HepG2 (cell line): ENCODE data around the gene ITPRIP. TPM values are rescaled to one million over a fixed set of nuclear protein-coding genes. Genes with fewer than 3 reads are reported as not detected.
A peak's percentile ranks its signal among the peaks of the same experiment; 100 is the strongest.

Experiments
- CBX1 ChIP-seq: IDR thresholded peaks from one replicate; pipeline ENCODE4 v1.6.1; 2016; ENCODE audit warnings: antibody characterized with exemption, low read depth
- CHD2 ChIP-seq: IDR thresholded peaks from 2 replicates; pipeline ENCODE4 v1.6.1; 2011; ENCODE audit warnings: low read depth, low read length, improper control_type of control experiment
- IRF1 ChIP-seq: sonication (generic); formaldehyde crosslinking; IDR thresholded peaks from 2 replicates; pipeline ENCODE4 v1.4.0; 2020; ENCODE audit warnings: low read depth, mild to moderate bottlenecking, missing genetic modification reagents
- KLF6 ChIP-seq: IDR thresholded peaks from 2 replicates; pipeline ENCODE4 v1.8.0; 2016; ENCODE audit warnings: missing biosample characterization, missing genetic modification reagents
- PITX1 ChIP-seq: sonication (generic); formaldehyde crosslinking; IDR thresholded peaks from 2 replicates; pipeline ENCODE4 v1.5.1; 2020; ENCODE audit warnings: mild to moderate bottlenecking, missing genetic modification reagents
- SOX6 ChIP-seq, 2 experiments: fragments of 450-650 bp in 1 of 2; sonication (generic) in 1 of 2; formaldehyde crosslinking in 1 of 2; IDR thresholded peaks; 2 replicates each; pipeline versions ENCODE4 v1.4.0 to v1.6.1; 2017 to 2020; ENCODE audit warnings: antibody characterized with exemption in 1 of 2, mild to moderate bottlenecking in 1 of 2, missing genetic modification reagents in 1 of 2
- TOPORS ChIP-seq: sonication (generic); formaldehyde crosslinking; IDR thresholded peaks from 2 replicates; pipeline ENCODE4 v1.8.0; 2023; ENCODE audit warnings: mild to moderate bottlenecking, missing genetic modification reagents
- ZNF160 ChIP-seq: sonication (generic); formaldehyde crosslinking; IDR thresholded peaks from 2 replicates; pipeline ENCODE4 v1.8.0; 2022; ENCODE audit warnings: mild to moderate bottlenecking, inconsistent platforms, missing genetic modification reagents
- ZNF225 ChIP-seq: sonication (generic); formaldehyde crosslinking; IDR thresholded peaks from 2 replicates; pipeline ENCODE4 v1.4.0; 2020; ENCODE audit warnings: mild to moderate bottlenecking, missing genetic modification reagents
- ZNF598 ChIP-seq: sonication (generic); formaldehyde crosslinking; IDR thresholded peaks from 2 replicates; pipeline ENCODE4 v1.5.1; 2020; ENCODE audit warnings: mild to moderate bottlenecking, missing genetic modification reagents, borderline replicate concordance
- polyA plus RNA-seq, 8 experiments: library from polyadenylated mRNA; depleted of rRNA in 3 of 8; stranded (reverse) in 7 of 8; unstranded in 1 of 8; fragments of >200 nt; fragmentation: Illumina TruSeq in 4 of 8; extraction: Trizol in 4 of 8; gene quantifications; 2 replicates each; pipeline versions ENCODE4 v1.2.1 to v1.2.3, GENCODE V29; 2011 to 2016; ENCODE audit warnings: low read depth in 4 of 8, missing spikeins in 1 of 8, mixed read lengths in 1 of 8; ENCODE audit not compliant: insufficient read depth in 1 of 8
- total RNA-seq, 5 experiments: library from RNA; depleted of rRNA; stranded (reverse); fragments of >200 nt; fragmentation: Illumina TruSeq; extraction: Trizol; gene quantifications; 2 replicates each; pipeline ENCODE4 v1.2.3, GENCODE V29; 2016; ENCODE audit warnings: low read depth in 1 of 5
- TF ChIP-seq, protein P1 (sequence below), 2 experiments: sonication (generic) in 1 of 2; formaldehyde crosslinking in 1 of 2; IDR thresholded peaks; 2 replicates each; pipeline versions ENCODE4 v1.4.0 to v1.6.1; 2016 to 2020; ENCODE audit warnings: borderline replicate concordance in 1 of 2, low read depth in 1 of 2, mild to moderate bottlenecking in 1 of 2, missing genetic modification reagents in 1 of 2
- TF ChIP-seq, protein P2 (sequence below): sonication (generic); formaldehyde crosslinking; IDR thresholded peaks from 2 replicates; pipeline ENCODE4 v1.5.1; 2020; ENCODE audit warnings: mild to moderate bottlenecking, missing genetic modification reagents
- TF ChIP-seq, protein P3 (sequence below): IDR thresholded peaks from 2 replicates; pipeline ENCODE4 v1.4.0; 2020; ENCODE audit warnings: mild to moderate bottlenecking, missing genetic modification reagents

The ITPRIP gene
- total and polyA plus RNA-seq, 2 of the 13 experiments (the other 11 are each of a cell fraction or from before 2014, with no cell fraction given), result 1.00 to 2.8 TPM

- TF ChIP-seq, protein P1, sequence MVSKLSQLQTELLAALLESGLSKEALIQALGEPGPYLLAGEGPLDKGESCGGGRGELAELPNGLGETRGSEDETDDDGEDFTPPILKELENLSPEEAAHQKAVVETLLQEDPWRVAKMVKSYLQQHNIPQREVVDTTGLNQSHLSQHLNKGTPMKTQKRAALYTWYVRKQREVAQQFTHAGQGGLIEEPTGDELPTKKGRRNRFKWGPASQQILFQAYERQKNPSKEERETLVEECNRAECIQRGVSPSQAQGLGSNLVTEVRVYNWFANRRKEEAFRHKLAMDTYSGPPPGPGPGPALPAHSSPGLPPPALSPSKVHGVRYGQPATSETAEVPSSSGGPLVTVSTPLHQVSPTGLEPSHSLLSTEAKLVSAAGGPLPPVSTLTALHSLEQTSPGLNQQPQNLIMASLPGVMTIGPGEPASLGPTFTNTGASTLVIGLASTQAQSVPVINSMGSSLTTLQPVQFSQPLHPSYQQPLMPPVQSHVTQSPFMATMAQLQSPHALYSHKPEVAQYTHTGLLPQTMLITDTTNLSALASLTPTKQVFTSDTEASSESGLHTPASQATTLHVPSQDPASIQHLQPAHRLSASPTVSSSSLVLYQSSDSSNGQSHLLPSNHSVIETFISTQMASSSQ (IDR thresholded peaks at IDR 0.05; ENCODE audit: low read depth), result no peak
- TF ChIP-seq, protein P1 (CRISPR knock-in tag; IDR thresholded peaks at IDR 0.05; ENCODE audit: borderline replicate concordance), result no peak
- TF ChIP-seq ZNF225 (CRISPR knock-in tag), result no peak
- no peak for TF ChIP-seq ZNF160 (CRISPR knock-in tag)
- no peak for TF ChIP-seq SOX6 (IDR thresholded peaks at IDR 0.05)
- TF ChIP-seq SOX6 (CRISPR knock-in tag; IDR thresholded peaks at IDR 0.05), result peak; percentile 64
- TF ChIP-seq, protein P2, sequence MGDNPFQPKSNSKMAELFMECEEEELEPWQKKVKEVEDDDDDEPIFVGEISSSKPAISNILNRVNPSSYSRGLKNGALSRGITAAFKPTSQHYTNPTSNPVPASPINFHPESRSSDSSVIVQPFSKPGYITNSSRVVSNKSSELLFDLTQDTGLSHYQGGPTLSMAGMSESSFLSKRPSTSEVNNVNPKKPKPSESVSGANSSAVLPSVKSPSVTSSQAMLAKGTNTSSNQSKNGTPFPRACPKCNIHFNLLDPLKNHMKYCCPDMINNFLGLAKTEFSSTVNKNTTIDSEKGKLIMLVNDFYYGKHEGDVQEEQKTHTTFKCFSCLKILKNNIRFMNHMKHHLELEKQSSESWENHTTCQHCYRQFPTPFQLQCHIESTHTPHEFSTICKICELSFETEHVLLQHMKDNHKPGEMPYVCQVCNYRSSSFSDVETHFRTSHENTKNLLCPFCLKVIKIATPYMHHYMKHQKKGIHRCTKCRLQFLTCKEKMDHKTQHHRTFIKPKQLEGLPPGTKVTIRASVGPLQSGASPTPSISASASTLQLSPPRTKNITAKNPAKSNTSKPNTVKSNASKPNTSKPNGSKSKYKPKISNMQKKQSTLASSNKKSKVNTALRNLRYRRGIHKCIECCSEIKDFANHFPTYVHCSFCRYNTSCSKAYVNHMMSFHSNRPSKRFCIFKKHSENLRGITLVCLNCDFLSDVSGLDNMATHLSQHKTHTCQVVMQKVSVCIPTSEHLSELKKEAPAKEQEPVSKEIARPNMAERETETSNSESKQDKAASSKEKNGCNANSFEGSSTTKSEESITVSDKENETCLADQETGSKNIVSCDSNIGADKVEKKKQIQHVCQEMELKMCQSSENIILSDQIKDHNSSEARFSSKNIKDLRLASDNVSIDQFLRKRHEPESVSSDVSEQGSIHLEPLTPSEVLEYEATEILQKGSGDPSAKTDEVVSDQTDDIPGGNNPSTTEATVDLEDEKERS, result no peak
- TF ChIP-seq TOPORS (CRISPR knock-in tag), result no peak
- no peak for TF ChIP-seq IRF1 (CRISPR knock-in tag)
- TF ChIP-seq CBX1, result no peak
- no peak for TF ChIP-seq ZNF598 (CRISPR knock-in tag)
- no peak for TF ChIP-seq KLF6 (CRISPR knock-in tag)
- no peak for TF ChIP-seq CHD2
- no peak for TF ChIP-seq PITX1 (CRISPR knock-in tag)
- TF ChIP-seq, protein P3, sequence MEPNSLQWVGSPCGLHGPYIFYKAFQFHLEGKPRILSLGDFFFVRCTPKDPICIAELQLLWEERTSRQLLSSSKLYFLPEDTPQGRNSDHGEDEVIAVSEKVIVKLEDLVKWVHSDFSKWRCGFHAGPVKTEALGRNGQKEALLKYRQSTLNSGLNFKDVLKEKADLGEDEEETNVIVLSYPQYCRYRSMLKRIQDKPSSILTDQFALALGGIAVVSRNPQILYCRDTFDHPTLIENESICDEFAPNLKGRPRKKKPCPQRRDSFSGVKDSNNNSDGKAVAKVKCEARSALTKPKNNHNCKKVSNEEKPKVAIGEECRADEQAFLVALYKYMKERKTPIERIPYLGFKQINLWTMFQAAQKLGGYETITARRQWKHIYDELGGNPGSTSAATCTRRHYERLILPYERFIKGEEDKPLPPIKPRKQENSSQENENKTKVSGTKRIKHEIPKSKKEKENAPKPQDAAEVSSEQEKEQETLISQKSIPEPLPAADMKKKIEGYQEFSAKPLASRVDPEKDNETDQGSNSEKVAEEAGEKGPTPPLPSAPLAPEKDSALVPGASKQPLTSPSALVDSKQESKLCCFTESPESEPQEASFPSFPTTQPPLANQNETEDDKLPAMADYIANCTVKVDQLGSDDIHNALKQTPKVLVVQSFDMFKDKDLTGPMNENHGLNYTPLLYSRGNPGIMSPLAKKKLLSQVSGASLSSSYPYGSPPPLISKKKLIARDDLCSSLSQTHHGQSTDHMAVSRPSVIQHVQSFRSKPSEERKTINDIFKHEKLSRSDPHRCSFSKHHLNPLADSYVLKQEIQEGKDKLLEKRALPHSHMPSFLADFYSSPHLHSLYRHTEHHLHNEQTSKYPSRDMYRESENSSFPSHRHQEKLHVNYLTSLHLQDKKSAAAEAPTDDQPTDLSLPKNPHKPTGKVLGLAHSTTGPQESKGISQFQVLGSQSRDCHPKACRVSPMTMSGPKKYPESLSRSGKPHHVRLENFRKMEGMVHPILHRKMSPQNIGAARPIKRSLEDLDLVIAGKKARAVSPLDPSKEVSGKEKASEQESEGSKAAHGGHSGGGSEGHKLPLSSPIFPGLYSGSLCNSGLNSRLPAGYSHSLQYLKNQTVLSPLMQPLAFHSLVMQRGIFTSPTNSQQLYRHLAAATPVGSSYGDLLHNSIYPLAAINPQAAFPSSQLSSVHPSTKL (CRISPR knock-in tag), result no peak; the same call in 1 of the 2 replicates
These were observed 63.2 kb downstream of the ITPRIP start (continued) for GRCh38 chr10:104274762-104275721.
